ENCODE data around the gene SELPLG. TPM values are rescaled to one million over a fixed set of nuclear protein-coding genes. Genes with fewer than 3 reads are reported as not detected.

Gene SELPLG
- total and polyA plus RNA-seq, 2 experiments from 2014 or later, result 0.37 to 1.5 TPM

GRCh38 chr12:108581311-108582227 is 52.1 kb downstream of the SELPLG start:
- H3K4me2 ChIP-seq, result no peak overlapping the region
- H3K9me2 ChIP-seq (replicated peaks; ENCODE audit: insufficient read depth), result no peaks in the 10 kb centered on the region
- no peaks in the 10 kb centered on the region for H4K20me1 ChIP-seq (ENCODE audit: insufficient read depth, poor library complexity, severe bottlenecking)
- peak overlapping the region; percentile 75 for H3K27ac ChIP-seq
- H3K4me1 ChIP-seq (ENCODE audit: insufficient read depth), result peaks cover 25% of the 10 kb centered on the region
- TF ChIP-seq EZH2phosphoT487 (IDR thresholded peaks at IDR 0.05; ENCODE audit: low read depth, severe bottlenecking, unreplicated experiment) (no peak), CTCF (IDR thresholded peaks at IDR 0.05; ENCODE audit: poor library complexity) (no peak), EZH2 (IDR thresholded peaks at IDR 0.05; ENCODE audit: borderline replicate concordance) (no peak)
- DNase-seq (ENCODE audit: low spot score), result no peak
- no peaks in the 10 kb centered on the region for H3K36me3 ChIP-seq (replicated peaks; ENCODE audit: insufficient read depth, low read depth)
- 97% methylated on average over 27 of the region's 33 CpGs for WGBS (ENCODE audit: low lambda C conversion rate, missing lambda C conversion rate)
- H3K9me3 ChIP-seq (ENCODE audit: low read depth), result no peaks in the 10 kb centered on the region
- H3K79me2 ChIP-seq, result no peaks in the 10 kb centered on the region
- no peaks in the 10 kb centered on the region for H3K27me3 ChIP-seq
- H2AFZ ChIP-seq, result no peak overlapping the region
- no peak overlapping the region for H3K4me3 ChIP-seq

- peak; percentile 36 for DNase-seq (ENCODE audit: low spot score)
- no peaks in the 10 kb centered on the region for H3K9me3 ChIP-seq (ENCODE audit: low read depth)
- WGBS (ENCODE audit: low lambda C conversion rate, missing lambda C conversion rate), result 41% methylated on average over 3 of the region's 3 CpGs
- H4K20me1 ChIP-seq (ENCODE audit: insufficient read depth, poor library complexity, severe bottlenecking), result no peaks in the 10 kb centered on the region
- H3K4me1 ChIP-seq (ENCODE audit: insufficient read depth), result peaks cover 25% of the 10 kb centered on the region
- no peak overlapping the region for H3K4me3 ChIP-seq
- peak overlapping the region; percentile 75 for H3K27ac ChIP-seq
- TF ChIP-seq CTCF (IDR thresholded peaks at IDR 0.05; ENCODE audit: poor library complexity), result no peak
- TF ChIP-seq EZH2phosphoT487 (IDR thresholded peaks at IDR 0.05; ENCODE audit: low read depth, severe bottlenecking, unreplicated experiment), result no peak
- TF ChIP-seq EZH2 (IDR thresholded peaks at IDR 0.05; ENCODE audit: borderline replicate concordance), result no peak
- no peak overlapping the region for H2AFZ ChIP-seq
- H3K4me2 ChIP-seq, result no peak overlapping the region
- no peaks in the 10 kb centered on the region for H3K36me3 ChIP-seq (replicated peaks; ENCODE audit: insufficient read depth, low read depth)
- no peaks in the 10 kb centered on the region for H3K9me2 ChIP-seq (replicated peaks; ENCODE audit: insufficient read depth)
- H3K79me2 ChIP-seq, result no peaks in the 10 kb centered on the region
- no peaks in the 10 kb centered on the region for H3K27me3 ChIP-seq
Measured at GRCh38 chr12:108580531-108580930, 53.2 kb downstream of the SELPLG start.

- DNase-seq (ENCODE audit: low spot score), result no peak
- TF ChIP-seq EZH2 (IDR thresholded peaks at IDR 0.05; ENCODE audit: borderline replicate concordance), result no peak
- TF ChIP-seq CTCF (IDR thresholded peaks at IDR 0.05; ENCODE audit: poor library complexity), result no peak
- no peak for TF ChIP-seq EZH2phosphoT487 (IDR thresholded peaks at IDR 0.05; ENCODE audit: low read depth, severe bottlenecking, unreplicated experiment)
Measured at GRCh38 chr12:108578813-108579212, 54.9 kb downstream of the SELPLG start.

More at GRCh38 chr12:108578813-108579212, 54.9 kb downstream of the SELPLG start:
- Histone ChIP-seq H3K27ac (no peak overlapping the region), H3K79me2 (no peaks in the 10 kb centered on the region), H3K9me3 (ENCODE audit: low read depth) (no peaks in the 10 kb centered on the region), H3K9me2 (replicated peaks; ENCODE audit: insufficient read depth) (no peaks in the 10 kb centered on the region), H2AFZ (no peak overlapping the region), H3K36me3 (replicated peaks; ENCODE audit: insufficient read depth, low read depth) (no peaks in the 10 kb centered on the region), H3K27me3 (no peaks in the 10 kb centered on the region), H3K4me1 (ENCODE audit: insufficient read depth) (peaks cover 18% of the 10 kb centered on the region), H3K4me2 (no peak overlapping the region), H4K20me1 (ENCODE audit: insufficient read depth, poor library complexity, severe bottlenecking) (no peaks in the 10 kb centered on the region), H3K4me3 (no peak overlapping the region)
- WGBS (ENCODE audit: low lambda C conversion rate, missing lambda C conversion rate), result 98% methylated on average over 3 of the region's 3 CpGs

Measured in hepatocyte (in vitro differentiated cells).